Inflammatory macrophage treated with lipopolysaccharide for 1 hour (primary cell): ENCODE data around the gene OGT.

ENCODE experiments used
- DNase-seq, 2 donors: peaks; one replicate each; pipeline ENCODE4 v3.0.0-alpha.2; 2020 to 2022

The OGT gene

DNA sequence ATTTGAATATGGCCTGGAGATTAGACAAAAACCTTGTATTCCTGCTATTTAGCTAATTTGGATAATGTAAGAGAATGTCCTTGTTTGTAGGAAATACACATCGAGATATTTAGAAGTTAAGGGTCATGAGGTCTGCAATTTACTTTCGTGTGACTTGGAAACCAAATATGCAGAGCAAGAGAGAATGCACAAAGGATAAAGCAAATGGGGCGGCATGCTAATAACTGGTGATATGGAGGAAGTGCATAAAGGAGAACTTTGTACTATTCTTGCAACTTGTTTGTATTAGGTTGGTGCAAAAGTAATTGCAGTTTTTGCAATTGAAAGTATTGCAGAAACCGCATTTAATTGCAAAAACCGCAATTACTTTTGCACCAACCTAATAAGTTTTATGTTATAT lies 92.6 kb downstream of the OGT start:
- DNase-seq: no peak
